Breast epithelium (tissue), 3 donors: ENCODE data around the gene ASCC3.

Source experiments
- CTCF ChIP-seq, 3 donors: fragments of 450-650 bp; IDR thresholded peaks; one replicate each; pipeline ENCODE4 v1.5.1; 2016 to 2017; ENCODE audit warnings: antibody characterized with exemption in 3 of 3, mild to moderate bottlenecking in 3 of 3, moderate library complexity in 3 of 3
- POLR2A ChIP-seq: fragments of 450-650 bp; IDR thresholded peaks from one replicate; pipeline ENCODE4 v1.6.1; 2016; ENCODE audit warnings: antibody characterized with exemption, mild to moderate bottlenecking, moderate library complexity
- POLR2AphosphoS5 ChIP-seq, 3 donors: sonication (generic); formaldehyde crosslinking; IDR thresholded peaks; one replicate each; pipeline ENCODE4 v1.6.1; 2017; ENCODE audit warnings: antibody characterized with exemption in 3 of 3

- TF ChIP-seq CTCF (IDR thresholded peaks at IDR 0.05) (no peak), POLR2AphosphoS5 (IDR thresholded peaks at IDR 0.05) (no peak), POLR2A (no peak)
Measured at GRCh38 chr6:100485268-100485667, 395.9 kb downstream of the ASCC3 start.
